Prostate gland (tissue), 2 donors: Measurements from ENCODE around the gene RAVER1.

Experiments
- CTCF ChIP-seq, 4 experiments: fragments of 200-600 bp in 2 of 4; fragments of 450-650 bp in 2 of 4; sonication (generic) in 2 of 4; IDR thresholded peaks; 1 replicate in 3 of 4; 2 replicates in 1 of 4; pipeline ENCODE4 v1.5.1; 2016 to 2019; ENCODE audit warnings: antibody characterized with exemption in 4 of 4, mild to moderate bottlenecking in 2 of 4, moderate library complexity in 2 of 4
- POLR2A ChIP-seq: fragments of 450-650 bp; IDR thresholded peaks from one replicate; pipeline ENCODE4 v1.6.1; 2016; ENCODE audit warnings: antibody characterized with exemption, mild to moderate bottlenecking
- POLR2AphosphoS5 ChIP-seq: sonication (generic); formaldehyde crosslinking; IDR thresholded peaks from one replicate; pipeline ENCODE4 v1.6.1; 2017; ENCODE audit warnings: antibody characterized with exemption

GRCh38 chr19:10269333-10270179 lies 63.8 kb downstream of the RAVER1 start:
- peak; percentile 83 to 97 (median 90) for TF ChIP-seq CTCF (IDR thresholded peaks at IDR 0.05)
- no peak for TF ChIP-seq POLR2A
- peak; percentile 51 for TF ChIP-seq POLR2AphosphoS5
